Tibial nerve (tissue), 4 donors: Measurements from ENCODE around the gene HECW1.

Source experiments
- EP300 ChIP-seq, 2 donors: sonication (generic); formaldehyde crosslinking; IDR thresholded peaks; one replicate each; pipeline ENCODE4 v1.6.1; 2017; ENCODE audit warnings: antibody characterized with exemption in 2 of 2, mild to moderate bottlenecking in 1 of 2
- POLR2A ChIP-seq, 2 donors: fragments of 450-650 bp; IDR thresholded peaks; one replicate each; pipeline ENCODE4 v1.6.1; 2017; ENCODE audit warnings: antibody characterized with exemption in 2 of 2, mild to moderate bottlenecking in 2 of 2, moderate library complexity in 2 of 2
- TF ChIP-seq, protein P1 (sequence below), 5 experiments: fragments of 200-600 bp in 3 of 5; fragments of 450-650 bp in 2 of 5; sonication (generic) in 3 of 5; IDR thresholded peaks; one replicate each; pipeline ENCODE4 v1.5.1; 2016 to 2019; ENCODE audit warnings: antibody characterized with exemption in 5 of 5, mild to moderate bottlenecking in 3 of 5, moderate library complexity in 2 of 5

DNA sequence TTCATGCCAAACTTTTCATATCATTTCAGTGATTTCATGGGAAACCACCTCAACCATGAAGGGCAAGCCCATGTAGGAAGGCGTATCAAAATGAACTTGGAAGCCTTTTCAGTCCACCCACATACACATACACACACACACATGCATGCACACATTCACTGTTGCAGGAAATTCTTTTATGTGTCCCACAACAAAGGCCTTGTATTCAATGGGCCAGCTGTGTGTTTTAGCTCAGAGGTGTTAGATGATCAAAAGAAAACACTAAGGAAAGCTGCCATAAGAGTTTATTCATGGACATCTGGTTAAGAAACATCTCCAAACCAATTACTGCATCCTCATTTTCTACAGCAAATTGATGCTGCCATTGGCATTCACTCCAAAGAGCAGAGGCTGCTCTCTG is 396.0 kb downstream of the HECW1 start:
- TF ChIP-seq, protein P1, sequence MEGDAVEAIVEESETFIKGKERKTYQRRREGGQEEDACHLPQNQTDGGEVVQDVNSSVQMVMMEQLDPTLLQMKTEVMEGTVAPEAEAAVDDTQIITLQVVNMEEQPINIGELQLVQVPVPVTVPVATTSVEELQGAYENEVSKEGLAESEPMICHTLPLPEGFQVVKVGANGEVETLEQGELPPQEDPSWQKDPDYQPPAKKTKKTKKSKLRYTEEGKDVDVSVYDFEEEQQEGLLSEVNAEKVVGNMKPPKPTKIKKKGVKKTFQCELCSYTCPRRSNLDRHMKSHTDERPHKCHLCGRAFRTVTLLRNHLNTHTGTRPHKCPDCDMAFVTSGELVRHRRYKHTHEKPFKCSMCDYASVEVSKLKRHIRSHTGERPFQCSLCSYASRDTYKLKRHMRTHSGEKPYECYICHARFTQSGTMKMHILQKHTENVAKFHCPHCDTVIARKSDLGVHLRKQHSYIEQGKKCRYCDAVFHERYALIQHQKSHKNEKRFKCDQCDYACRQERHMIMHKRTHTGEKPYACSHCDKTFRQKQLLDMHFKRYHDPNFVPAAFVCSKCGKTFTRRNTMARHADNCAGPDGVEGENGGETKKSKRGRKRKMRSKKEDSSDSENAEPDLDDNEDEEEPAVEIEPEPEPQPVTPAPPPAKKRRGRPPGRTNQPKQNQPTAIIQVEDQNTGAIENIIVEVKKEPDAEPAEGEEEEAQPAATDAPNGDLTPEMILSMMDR (IDR thresholded peaks at IDR 0.05): no peak
- TF ChIP-seq POLR2A (IDR thresholded peaks at IDR 0.05) (no peak), EP300 (IDR thresholded peaks at IDR 0.05) (no peak)
